HL-60/S4 treated with retinoic acid at 250 ng/mL for 4 days and 3 days (cell line): ENCODE measurements around the gene CCR7.

Experiments
- in situ Hi-C: fragments of 300-500 bp; cut with MboI; formaldehyde crosslinking; loops from 2 replicates; pipeline ENCODE4 v1.7.0; 2022; ENCODE audit warnings: low sequenced_read_pairs

The CCR7 gene

GRCh38 chr17:40551879-40552768 is 13.1 kb downstream of the CCR7 start:
- in situ Hi-C loops: no loop called here

GRCh38 chr17:40551091-40551878 is 14.0 kb downstream of the CCR7 start:
- in situ Hi-C loops: no loop called here

- in situ Hi-C loops: no loop called here
Observed at GRCh38 chr17:40550608-40551007, 14.7 kb downstream of the CCR7 start.

- in situ Hi-C loops: loop anchor here (25.0 kb wide), 1 partner anchor 337 kb away; the partner anchor contains the start of gene WIPF2
Observed at GRCh38 chr17:40548982-40549685, 16.1 kb downstream of the CCR7 start.

- in situ Hi-C loops: loop anchor here (25.0 kb wide), 1 partner anchor 336 kb away; the partner anchor contains the start of gene WIPF2
Observed at GRCh38 chr17:40548491-40548981, 16.7 kb downstream of the CCR7 start.

GRCh38 chr17:40547785-40548478 is 17.3 kb downstream of the CCR7 start:
- in situ Hi-C loops: loop anchor here (25.0 kb wide), 1 partner anchor 336 kb away; the partner anchor contains the start of gene WIPF2

- in situ Hi-C loops: loop anchor here (25.0 kb wide), 1 partner anchor 335 kb away; the partner anchor contains the start of gene WIPF2
Observed at GRCh38 chr17:40547079-40547784, 18.0 kb downstream of the CCR7 start.

- in situ Hi-C loops: loop anchor here (25.0 kb wide), 1 partner anchor 334 kb away; the partner anchor contains the start of gene WIPF2
Observed at GRCh38 chr17:40546497-40546896, 18.8 kb downstream of the CCR7 start.

- in situ Hi-C loops: loop anchor here (25.0 kb wide), 1 partner anchor 333 kb away; the partner anchor contains the start of gene WIPF2
Observed at GRCh38 chr17:40545660-40546059, 19.6 kb downstream of the CCR7 start.

- in situ Hi-C loops: loop anchor here (25.0 kb wide), 1 partner anchor 330 kb away; the partner anchor contains the start of gene WIPF2
Observed at GRCh38 chr17:40542558-40543411, 22.5 kb downstream of the CCR7 start.

GRCh38 chr17:40541873-40542557 is 23.3 kb downstream of the CCR7 start:
- in situ Hi-C loops: loop anchor here (25.0 kb wide), 1 partner anchor 330 kb away; the partner anchor contains the start of gene WIPF2

- in situ Hi-C loops: loop anchor here (25.0 kb wide), 1 partner anchor 329 kb away; the partner anchor contains the start of gene WIPF2
Observed at GRCh38 chr17:40541060-40541872, 24.0 kb downstream of the CCR7 start.

- in situ Hi-C loops: loop anchor here (25.0 kb wide), 1 partner anchor 328 kb away; the partner anchor contains the start of gene WIPF2
Observed at GRCh38 chr17:40540448-40540847, 24.8 kb downstream of the CCR7 start.

GRCh38 chr17:40539711-40540411 is 25.4 kb downstream of the CCR7 start:
- in situ Hi-C loops: loop anchor here (10.0 to 25.0 kb wide), 2 partner anchors 175 to 328 kb away; partner anchors contain the start of genes GJD3 and WIPF2

- in situ Hi-C loops: loop anchor here (10.0 to 25.0 kb wide), 2 partner anchors 174 to 327 kb away; partner anchors contain the start of genes GJD3 and WIPF2
Observed at GRCh38 chr17:40538936-40539705, 26.2 kb downstream of the CCR7 start.
